H1 (cell line): Measurements from ENCODE around the gene MORC2. TPM values are rescaled to one million over a fixed set of nuclear protein-coding genes. Genes with fewer than 3 reads are reported as not detected.

Experiments used
- CTCF ChIA-PET: fragments of 300-600 bp; sonication (Branson Sonifier 250); formaldehyde crosslinking; loops from one replicate; lab custom pipeline; 2021; ENCODE audit not compliant: partially characterized antibody; lab: Charles Lee
- POLR2A ChIA-PET: fragments of 300-600 bp; sonication (Branson Sonifier 250); formaldehyde crosslinking; loops from one replicate; lab custom pipeline; 2021; ENCODE audit warnings: inconsistent platforms; ENCODE audit not compliant: partially characterized antibody; lab: Charles Lee
- DNase-seq, 2 experiments: peaks; one replicate each; pipeline versions ENCODE4 v3.0.0 to v3.0.0-alpha.2; 2010 to 2022; ENCODE audit warnings: low spot score in 2 of 2, low read depth in 1 of 2, mixed read lengths in 1 of 2
- FAIRE-seq: peaks from 2 replicates; lab custom pipeline; 2011; peaks lifted over from hg19 to GRCh38; lab: Jason Lieb, UNC
- H2AFZ ChIP-seq: 2 replicates; pipeline ENCODE4 v1.8.1; 2012; ENCODE audit warnings: low read length, inconsistent platforms
- H2AK5ac ChIP-seq: 2 replicates; pipeline ENCODE4 v1.6.1; 2013; ENCODE audit warnings: low read depth, low read length
- H2BK120ac ChIP-seq: replicated peaks from 2 replicates; pipeline ENCODE3; 2013; ENCODE audit warnings: low read depth, low read length, inconsistent platforms
- H2BK12ac ChIP-seq: 2 replicates; pipeline ENCODE4 v1.6.1; 2013; ENCODE audit warnings: low read depth, low read length
- H2BK15ac ChIP-seq: 2 replicates; pipeline ENCODE4 v1.6.1; 2013; ENCODE audit warnings: low read length
- H2BK20ac ChIP-seq: 2 replicates; pipeline ENCODE4 v1.6.1; 2013; ENCODE audit warnings: low read length
- H2BK5ac ChIP-seq: 2 replicates; pipeline ENCODE4 v1.6.1; 2013; ENCODE audit warnings: low read depth, low read length
- H3K14ac ChIP-seq: 2 replicates; pipeline ENCODE4 v1.6.1; 2013; ENCODE audit warnings: inconsistent platforms; ENCODE audit not compliant: insufficient read length
- H3K18ac ChIP-seq: 2 replicates; pipeline ENCODE4 v1.6.1; 2013; ENCODE audit warnings: low read length; ENCODE audit errors: extremely low read depth
- H3K23ac ChIP-seq: 2 replicates; pipeline ENCODE4 v1.6.1; 2013; ENCODE audit warnings: inconsistent platforms; ENCODE audit not compliant: insufficient read length
- H3K23me2 ChIP-seq: 2 replicates; pipeline ENCODE4 v1.6.1; 2013; ENCODE audit warnings: low read depth, low read length
- H3K27ac ChIP-seq: 2 replicates; pipeline ENCODE4 v1.6.1; 2011; ENCODE audit warnings: low read depth, low read length, inconsistent platforms
- H3K27me3 ChIP-seq, 4 experiments: replicated peaks in 1 of 4; 1 replicate in 1 of 4; 2 replicates in 3 of 4; pipeline versions ENCODE4 v1.6.1 to v1.8.1; 2011 to 2013; ENCODE audit warnings: low read length in 3 of 4, mild to moderate bottlenecking in 3 of 4, inconsistent platforms in 2 of 4, mixed read lengths in 2 of 4, moderate library complexity in 1 of 4; ENCODE audit not compliant: control insufficient read depth in 3 of 4, insufficient read depth in 3 of 4; ENCODE audit errors: extremely low read depth in 1 of 4
- H3K36me3 ChIP-seq, 4 experiments: 2 replicates each; pipeline versions ENCODE4 v1.6.1 to v1.8.1; 2011 to 2013; ENCODE audit warnings: mild to moderate bottlenecking in 4 of 4, low read length in 3 of 4, moderate library complexity in 2 of 4, control low read depth in 1 of 4, inconsistent platforms in 1 of 4; ENCODE audit not compliant: insufficient read depth in 4 of 4, control insufficient read depth in 2 of 4
- H3K4ac ChIP-seq: replicated peaks from 2 replicates; pipeline ENCODE3; 2013; ENCODE audit warnings: low read length, low read depth, mixed read lengths, inconsistent platforms; ENCODE audit not compliant: insufficient read length
- H3K4me1 ChIP-seq, 4 experiments: replicated peaks in 1 of 4; 1 replicate in 1 of 4; 2 replicates in 3 of 4; pipeline versions ENCODE4 v1.6.1 to v1.8.1; 2011 to 2013; ENCODE audit warnings: low read length in 3 of 4, inconsistent platforms in 2 of 4, mixed read lengths in 1 of 4; ENCODE audit not compliant: insufficient read depth in 4 of 4, control insufficient read depth in 3 of 4
- H3K4me2 ChIP-seq, 2 experiments: 2 replicates each; pipeline versions ENCODE4 v1.6.1 to v1.8.1; 2011 to 2013; ENCODE audit warnings: low read depth in 2 of 2, low read length in 2 of 2, control low read depth in 1 of 2, inconsistent platforms in 1 of 2, mild to moderate bottlenecking in 1 of 2; ENCODE audit not compliant: insufficient read depth in 1 of 2
- H3K4me3 ChIP-seq, 4 experiments: fragments of 200-600, 300-600 bp in 1 of 4; sonication (generic), shearing (Covaris generic), sonication (Bioruptor Twin) in 1 of 4; 2 replicates each; pipeline versions ENCODE4 v1.5.1 to v1.8.1; 2011 to 2016; ENCODE audit warnings: low read length in 4 of 4, low read depth in 3 of 4, control low read depth in 2 of 4, inconsistent platforms in 2 of 4, mild to moderate bottlenecking in 2 of 4, mixed read lengths in 1 of 4, moderate library complexity in 1 of 4; ENCODE audit not compliant: insufficient read depth in 2 of 4; ENCODE audit errors: extremely low read depth in 1 of 4
- H3K56ac ChIP-seq: replicated peaks from 2 replicates; pipeline ENCODE3; 2013; ENCODE audit warnings: low read depth, mild to moderate bottlenecking, mixed read lengths, low read length, inconsistent platforms; ENCODE audit not compliant: insufficient read length
- H3K79me1 ChIP-seq: 2 replicates; pipeline ENCODE4 v1.6.1; 2013; ENCODE audit warnings: low read depth, low read length, control low read depth
- H3K79me2 ChIP-seq, 2 experiments: 2 replicates each; pipeline versions ENCODE4 v1.6.1 to v1.8.1; 2012 to 2013; ENCODE audit warnings: low read length in 2 of 2, mild to moderate bottlenecking in 2 of 2, inconsistent platforms in 1 of 2; ENCODE audit not compliant: insufficient read depth in 2 of 2, control insufficient read depth in 1 of 2
- H3K9ac ChIP-seq, 4 experiments: replicated peaks in 1 of 4; 1 replicate in 1 of 4; 2 replicates in 3 of 4; pipeline versions ENCODE4 v1.6.1 to v1.8.1; 2011 to 2013; ENCODE audit warnings: low read depth in 3 of 4, low read length in 3 of 4, control low read depth in 2 of 4, mild to moderate bottlenecking in 2 of 4, moderate library complexity in 2 of 4, inconsistent platforms in 1 of 4; ENCODE audit errors: extremely low read depth in 1 of 4
- H3K9me3 ChIP-seq, 2 experiments: 2 replicates each; pipeline versions ENCODE4 v1.6.1 to v1.8.1; 2012 to 2013; ENCODE audit warnings: mild to moderate bottlenecking in 2 of 2, moderate library complexity in 2 of 2, control low read depth in 1 of 2, inconsistent platforms in 1 of 2, low read depth in 1 of 2, low read length in 1 of 2, mixed read lengths in 1 of 2; ENCODE audit not compliant: insufficient read depth in 2 of 2
- H4K20me1 ChIP-seq, 2 experiments: replicated peaks in 1 of 2; 2 replicates each; pipeline versions ENCODE3 to v1.8.1; 2011 to 2013; ENCODE audit warnings: inconsistent platforms in 2 of 2, low read length in 2 of 2, mild to moderate bottlenecking in 1 of 2; ENCODE audit not compliant: insufficient read depth in 2 of 2, control insufficient read depth in 1 of 2
- H4K5ac ChIP-seq: 2 replicates; pipeline ENCODE4 v1.6.1; 2013; ENCODE audit warnings: low read length, low read depth, mixed read lengths, inconsistent platforms; ENCODE audit not compliant: insufficient read length
- H4K8ac ChIP-seq: 2 replicates; pipeline ENCODE4 v1.8.0; 2013; ENCODE audit warnings: mild to moderate bottlenecking, moderate library complexity, low read length, inconsistent platforms; ENCODE audit not compliant: insufficient read depth; ENCODE audit errors: extremely low read depth
- H4K91ac ChIP-seq: replicated peaks from 2 replicates; pipeline ENCODE3; 2013; ENCODE audit warnings: low read length, mixed read lengths, inconsistent platforms; ENCODE audit not compliant: insufficient read length
- BACH1 ChIP-seq: IDR thresholded peaks from 2 replicates; pipeline ENCODE4 v1.6.1; 2012; ENCODE audit warnings: low read length, improper control_type of control experiment
- CHD2 ChIP-seq: IDR thresholded peaks from 2 replicates; pipeline ENCODE4 v1.6.1; 2012; ENCODE audit warnings: low read length, improper control_type of control experiment
- CREB1 ChIP-seq: IDR thresholded peaks from 2 replicates; pipeline ENCODE4 v1.6.1; 2012; ENCODE audit warnings: inconsistent platforms
- CTBP2 ChIP-seq: IDR thresholded peaks from 2 replicates; pipeline ENCODE4 v1.7.0; 2011; ENCODE audit warnings: borderline replicate concordance, mild to moderate bottlenecking, moderate library complexity, mixed read lengths, low read length; ENCODE audit not compliant: insufficient read depth, insufficient read length
- FOSL1 ChIP-seq: IDR thresholded peaks from 2 replicates; pipeline ENCODE4 v1.6.1; 2011; ENCODE audit warnings: mild to moderate bottlenecking, low read depth, low read length, moderate library complexity; ENCODE audit not compliant: insufficient read depth
- KDM5A ChIP-seq: fragments of 200-600 bp; IDR thresholded peaks from 2 replicates; pipeline ENCODE4 v1.7.1; 2012; ENCODE audit warnings: mild to moderate bottlenecking, low read length, inconsistent platforms, mixed read lengths
- SIRT6 ChIP-seq: IDR thresholded peaks from one replicate; pipeline ENCODE4 v1.7.1; 2012; ENCODE audit warnings: low read length, inconsistent platforms
- SP1 ChIP-seq: IDR thresholded peaks from 2 replicates; pipeline ENCODE4 v1.6.1; 2011; ENCODE audit warnings: low read depth, low read length
- TEAD4 ChIP-seq: IDR thresholded peaks from 2 replicates; pipeline ENCODE4 v1.6.1; 2012; ENCODE audit warnings: low read depth, low read length, inconsistent platforms, mixed read lengths
- YY1 ChIP-seq: IDR thresholded peaks from 2 replicates; pipeline ENCODE4 v1.6.1; 2011; ENCODE audit warnings: low read depth, mild to moderate bottlenecking, low read length
- ZNF274 ChIP-seq: IDR thresholded peaks from 2 replicates; pipeline ENCODE4 v1.7.0; 2012; ENCODE audit warnings: low read length, borderline replicate concordance; ENCODE audit errors: extremely low read depth
- WGBS, 2 experiments: shearing (Covaris generic) in 1 of 2; methylation state at CpG; one replicate each; pipeline versions ENCODE4 v1.1.6 to v1.1.7; 2013 to 2015; ENCODE audit warnings: low lambda C conversion rate in 2 of 2, mixed read lengths in 2 of 2, inconsistent platforms in 1 of 2, low coverage in 1 of 2, missing lambda C conversion rate in 1 of 2; ENCODE audit not compliant: insufficient replicate concordance in 2 of 2, insufficient coverage in 1 of 2, insufficient read length in 1 of 2; ENCODE audit errors: extremely low coverage in 1 of 2, missing lambda C conversion rate in 1 of 2; 5-methylcytosine and 5-hydroxymethylcytosine counted together
- polyA plus RNA-seq, 7 experiments: library from polyadenylated mRNA; depleted of rRNA in 3 of 7; stranded (reverse) in 5 of 7; unstranded in 2 of 7; fragments of >200 nt in 5 of 7; fragments of 200-250 nt in 2 of 7; gene quantifications; 1 replicate in 5 of 7; 2 replicates in 1 of 7; 4 replicates in 1 of 7; pipeline versions ENCODE4 v1.2.1 to v1.2.3, GENCODE V29; 2011 to 2013; ENCODE audit warnings: missing spikeins in 2 of 7, mixed read lengths in 2 of 7
- total RNA-seq: library from RNA; stranded (reverse); fragmentation: NEBNext Ultra II Directional; extraction: Animal tissue kit (Norgen Biotek cat#: 25700); gene quantifications from 2 replicates; pipeline ENCODE4 v1.2.1, GENCODE V29; 2021
- TF ChIP-seq, protein P1 (sequence below): IDR thresholded peaks from 2 replicates; pipeline ENCODE4 v1.6.1; 2012; ENCODE audit warnings: inconsistent platforms
- TF ChIP-seq, protein P2 (sequence below), 3 experiments: IDR thresholded peaks; 1 replicate in 2 of 3; 2 replicates in 1 of 3; pipeline versions ENCODE4 v1.5.1 to v1.6.1; 2011; ENCODE audit warnings: low read length in 3 of 3, mild to moderate bottlenecking in 3 of 3, inconsistent platforms in 2 of 3, low read depth in 1 of 3, moderate library complexity in 1 of 3; ENCODE audit not compliant: insufficient read depth in 1 of 3; ENCODE audit errors: control extremely low read depth in 1 of 3

Gene MORC2
- total and polyA plus RNA-seq, 2 of the 8 experiments (the other 6 are each of a cell fraction or from before 2014, with no cell fraction given), result 15.4 to 68.0 TPM

DNA sequence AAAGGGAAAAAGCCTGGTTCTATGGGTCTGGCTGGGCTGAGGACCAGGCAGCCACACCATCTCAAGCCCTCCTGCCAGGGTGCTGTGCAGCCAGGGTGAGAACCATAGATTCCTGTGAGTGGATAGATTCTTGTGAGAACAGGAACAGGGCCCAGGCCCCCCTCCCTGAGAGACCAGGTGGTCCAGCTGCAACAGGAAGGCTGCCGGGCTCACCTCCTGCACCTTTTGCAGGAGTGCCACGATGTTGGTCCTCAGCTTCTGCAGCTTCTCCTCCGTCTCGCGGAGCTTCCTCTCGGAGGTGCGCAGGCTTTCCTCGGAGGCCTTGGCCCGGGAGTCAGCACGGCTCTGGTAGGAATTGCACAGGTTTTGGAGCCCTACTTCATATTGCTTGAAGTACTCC, 40.8 kb downstream of the MORC2 start:
- WGBS, 2 experiments, result 96% methylated on average over 7 of the region's 10 CpGs; no CpG with 5 or more reads in 1 of the 2 experiments
- H2AFZ ChIP-seq, result no peak overlapping the region
- no peak overlapping the region for H2BK12ac ChIP-seq
- no peak overlapping the region for H4K8ac ChIP-seq
- no peak overlapping the region for H3K4me2 ChIP-seq
- peaks cover 1 to 9% of the 10 kb centered on the region in 2 experiments for H4K20me1 ChIP-seq
- H3K23ac ChIP-seq, result no peak overlapping the region
- H4K5ac ChIP-seq, result no peak overlapping the region
- H3K27me3 ChIP-seq, result no peaks in the 10 kb centered on the region
- H3K9ac ChIP-seq, result no peak overlapping the region
- no peaks in the 10 kb centered on the region for H3K23me2 ChIP-seq
- no peak overlapping the region for H3K27ac ChIP-seq
- no peaks in the 10 kb centered on the region for H3K9me3 ChIP-seq
- DNase-seq (no peak), FAIRE-seq (no peak)
- H3K4me3 ChIP-seq, result no peak overlapping the region
- H2BK5ac ChIP-seq, result no peak overlapping the region
- no peak overlapping the region for H3K18ac ChIP-seq
- no peak overlapping the region for H3K4ac ChIP-seq
- H3K4me1 ChIP-seq, result no peaks in the 10 kb centered on the region
- H2BK20ac ChIP-seq, result no peak overlapping the region
- H4K91ac ChIP-seq, result no peak overlapping the region
- no peak overlapping the region for H2BK120ac ChIP-seq
- CTCF ChIA-PET, result no interaction called here
- H3K79me1 ChIP-seq, result peaks cover 4% of the 10 kb centered on the region; the same call in 1 of the 2 replicates
- no peak overlapping the region for H2BK15ac ChIP-seq
- POLR2A ChIA-PET, result interaction anchor here (0.7 to 1.1 kb wide), 2 partner anchors 8 to 10 kb away, joined by 3 read pairs; no protein-coding TSS in a partner anchor
- H3K56ac ChIP-seq, result no peak overlapping the region
- H3K79me2 ChIP-seq, result no peaks in the 10 kb centered on the region
- H3K14ac ChIP-seq, result no peak overlapping the region
- no peak overlapping the region for H2AK5ac ChIP-seq
- H3K36me3 ChIP-seq, result peaks cover 48 to 86% (median 74%) of the 10 kb centered on the region in 4 experiments
- TF ChIP-seq, protein P1, sequence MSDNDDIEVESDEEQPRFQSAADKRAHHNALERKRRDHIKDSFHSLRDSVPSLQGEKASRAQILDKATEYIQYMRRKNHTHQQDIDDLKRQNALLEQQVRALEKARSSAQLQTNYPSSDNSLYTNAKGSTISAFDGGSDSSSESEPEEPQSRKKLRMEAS, result no peak
- TF ChIP-seq FOSL1 (no peak), BACH1 (no peak), TEAD4 (no peak), SP1 (no peak), YY1 (no peak), ZNF274 (no peak), KDM5A (no peak), CTBP2 (no peak), CHD2 (no peak), SIRT6 (no peak), CREB1 (no peak)
- TF ChIP-seq, protein P2, sequence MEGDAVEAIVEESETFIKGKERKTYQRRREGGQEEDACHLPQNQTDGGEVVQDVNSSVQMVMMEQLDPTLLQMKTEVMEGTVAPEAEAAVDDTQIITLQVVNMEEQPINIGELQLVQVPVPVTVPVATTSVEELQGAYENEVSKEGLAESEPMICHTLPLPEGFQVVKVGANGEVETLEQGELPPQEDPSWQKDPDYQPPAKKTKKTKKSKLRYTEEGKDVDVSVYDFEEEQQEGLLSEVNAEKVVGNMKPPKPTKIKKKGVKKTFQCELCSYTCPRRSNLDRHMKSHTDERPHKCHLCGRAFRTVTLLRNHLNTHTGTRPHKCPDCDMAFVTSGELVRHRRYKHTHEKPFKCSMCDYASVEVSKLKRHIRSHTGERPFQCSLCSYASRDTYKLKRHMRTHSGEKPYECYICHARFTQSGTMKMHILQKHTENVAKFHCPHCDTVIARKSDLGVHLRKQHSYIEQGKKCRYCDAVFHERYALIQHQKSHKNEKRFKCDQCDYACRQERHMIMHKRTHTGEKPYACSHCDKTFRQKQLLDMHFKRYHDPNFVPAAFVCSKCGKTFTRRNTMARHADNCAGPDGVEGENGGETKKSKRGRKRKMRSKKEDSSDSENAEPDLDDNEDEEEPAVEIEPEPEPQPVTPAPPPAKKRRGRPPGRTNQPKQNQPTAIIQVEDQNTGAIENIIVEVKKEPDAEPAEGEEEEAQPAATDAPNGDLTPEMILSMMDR (IDR thresholded peaks at IDR 0.05; ENCODE audit: control extremely low read depth in 1 of 3, insufficient read depth in 1 of 3, low read depth in 1 of 3, low read length in 3 of 3), result no peak
